HEK293 (cell line): ENCODE data around the gene GLT1D1.
"Not testable (repeated sequence)": the region's sequence is repeated elsewhere in the genome, so short reads cannot be mapped to it uniquely, and the experiment has no call there.

Experiments
- CTCF ChIA-PET: fragments of 350-600 bp; formaldehyde crosslinking; extraction: SDS; loops from one replicate; lab custom pipeline; 2021; ENCODE audit warnings: antibody characterized with exemption; lab: Yijun Ruan, JAX
- POLR2A ChIA-PET: fragments of 300-600 bp; formaldehyde crosslinking; extraction: SDS; loops from one replicate; lab custom pipeline; 2020; ENCODE audit warnings: antibody characterized with exemption, inconsistent platforms; lab: Yijun Ruan, JAX
- H3K27ac ChIP-seq: fragments of 200-500 bp; sonication (Bioruptor generic); 2 replicates; pipeline ENCODE4 v1.5.1; 2014; ENCODE audit warnings: low read depth, low read length, control low read depth, inconsistent platforms; ENCODE audit errors: extremely low read depth
- H3K36me3 ChIP-seq, 2 experiments: fragments of 200-500 bp in 1 of 2; sonication (Bioruptor generic) in 1 of 2; 1 replicate in 1 of 2; 2 replicates in 1 of 2; pipeline ENCODE4 v1.5.1; 2014 to 2017; ENCODE audit warnings: inconsistent platforms in 2 of 2, low read length in 2 of 2; ENCODE audit not compliant: control insufficient read depth in 2 of 2, insufficient read depth in 1 of 2
- H3K4me1 ChIP-seq: fragments of 200-500 bp; sonication (Bioruptor generic); 2 replicates; pipeline ENCODE4 v1.5.1; 2014; ENCODE audit warnings: mild to moderate bottlenecking, low read length, inconsistent platforms; ENCODE audit not compliant: control insufficient read depth, insufficient read depth
- H3K4me3 ChIP-seq: 2 replicates; pipeline ENCODE4 v1.5.1; 2011; ENCODE audit warnings: low read depth, mild to moderate bottlenecking, control low read depth, low read length, moderate library complexity
- H3K9me3 ChIP-seq: fragments of 200-500 bp; sonication (Bioruptor generic); 2 replicates; pipeline ENCODE4 v1.5.1; 2014; ENCODE audit warnings: low read depth, low read length, inconsistent platforms; ENCODE audit not compliant: control insufficient read depth, insufficient read depth
- HOXA7 ChIP-seq: sonication (generic); formaldehyde crosslinking; IDR thresholded peaks from 2 replicates; pipeline ENCODE4 v1.8.1; 2022; ENCODE audit warnings: missing genetic modification reagents, borderline replicate concordance
- REPIN1 ChIP-seq: fragments of 450-650 bp; formaldehyde crosslinking; IDR thresholded peaks from 2 replicates; pipeline ENCODE4 v1.5.1; 2017; ENCODE audit warnings: missing biosample characterization, missing genetic modification characterization, low read depth
- SP2 ChIP-seq: fragments of 450-650 bp; formaldehyde crosslinking; IDR thresholded peaks from 2 replicates; pipeline ENCODE4 v1.5.1; 2016; ENCODE audit warnings: missing biosample characterization, missing genetic modification characterization
- TCF7L2 ChIP-seq: IDR thresholded peaks from 2 replicates; pipeline ENCODE4 v1.6.1; 2011; ENCODE audit warnings: low read depth, mild to moderate bottlenecking, inconsistent platforms, low read length, moderate library complexity, borderline replicate concordance
- ZBTB11 ChIP-seq: fragments of 450-650 bp; formaldehyde crosslinking; conservative IDR thresholded peaks from 2 replicates; pipeline ENCODE4 v1.5.1; 2016; ENCODE audit warnings: low read depth, missing biosample characterization, missing genetic modification characterization
- ZBTB20 ChIP-seq: fragments of 450-650 bp; formaldehyde crosslinking; IDR thresholded peaks from 2 replicates; pipeline ENCODE4 v1.5.1; 2016; ENCODE audit warnings: missing biosample characterization, missing genetic modification characterization
- ZBTB21 ChIP-seq: fragments of 450-650 bp; formaldehyde crosslinking; IDR thresholded peaks from 2 replicates; pipeline ENCODE4 v1.5.1; 2017; ENCODE audit warnings: missing biosample characterization, missing genetic modification characterization
- ZEB2 ChIP-seq: fragments of 450-650 bp; formaldehyde crosslinking; IDR thresholded peaks from 2 replicates; pipeline ENCODE4 v1.5.1; 2016; ENCODE audit warnings: missing biosample characterization, missing genetic modification characterization
- ZFP3 ChIP-seq: fragments of 450-650 bp; formaldehyde crosslinking; IDR thresholded peaks from 2 replicates; pipeline ENCODE4 v1.5.1; 2016; ENCODE audit warnings: low read depth, missing biosample characterization, missing genetic modification characterization
- ZNF19 ChIP-seq: fragments of 450-650 bp; formaldehyde crosslinking; IDR thresholded peaks from 2 replicates; pipeline ENCODE4; 2016; ENCODE audit warnings: missing biosample characterization, missing genetic modification characterization, low read depth
- ZNF23 ChIP-seq: fragments of 450-650 bp; formaldehyde crosslinking; IDR thresholded peaks from 2 replicates; pipeline ENCODE4 v1.5.1; 2016; ENCODE audit warnings: missing biosample characterization, missing genetic modification characterization, borderline replicate concordance
- ZNF239 ChIP-seq: fragments of 450-650 bp; formaldehyde crosslinking; IDR thresholded peaks from 2 replicates; pipeline ENCODE4 v1.5.1; 2016; ENCODE audit warnings: missing biosample characterization, missing genetic modification characterization
- ZNF24 ChIP-seq: fragments of 450-650 bp; formaldehyde crosslinking; IDR thresholded peaks from 2 replicates; pipeline ENCODE4 v1.5.1; 2016; ENCODE audit warnings: missing biosample characterization, missing genetic modification characterization
- ZNF266 ChIP-seq: fragments of 450-650 bp; formaldehyde crosslinking; IDR thresholded peaks from 2 replicates; pipeline ENCODE4 v1.5.1; 2016; ENCODE audit warnings: missing biosample characterization, missing genetic modification characterization, low read depth
- ZNF280D ChIP-seq: fragments of 450-650 bp; formaldehyde crosslinking; IDR thresholded peaks from 2 replicates; pipeline ENCODE4 v1.5.1; 2016; ENCODE audit warnings: missing biosample characterization, missing genetic modification characterization
- ZNF350 ChIP-seq: fragments of 450-650 bp; formaldehyde crosslinking; IDR thresholded peaks from 2 replicates; pipeline ENCODE4 v1.5.0; 2017; ENCODE audit warnings: missing biosample characterization, mild to moderate bottlenecking, missing genetic modification characterization
- ZNF354C ChIP-seq: fragments of 450-650 bp; formaldehyde crosslinking; IDR thresholded peaks from 2 replicates; pipeline ENCODE4 v1.5.1; 2016; ENCODE audit warnings: missing biosample characterization, missing genetic modification characterization, low read depth, borderline replicate concordance
- ZNF391 ChIP-seq: fragments of 450-650 bp; formaldehyde crosslinking; IDR thresholded peaks from 2 replicates; pipeline ENCODE4 v1.5.1; 2016; ENCODE audit warnings: low read depth, missing biosample characterization, missing genetic modification characterization, borderline replicate concordance
- ZNF510 ChIP-seq: fragments of 450-650 bp; formaldehyde crosslinking; IDR thresholded peaks from 2 replicates; pipeline ENCODE4 v1.5.1; 2018; ENCODE audit warnings: mild to moderate bottlenecking, missing genetic modification characterization, missing biosample characterization; ENCODE audit not compliant: insufficient replicate concordance
- ZNF658 ChIP-seq: fragments of 450-650 bp; formaldehyde crosslinking; IDR thresholded peaks from 2 replicates; pipeline ENCODE4; 2016; ENCODE audit warnings: missing biosample characterization, missing genetic modification characterization
- ZNF660 ChIP-seq: fragments of 450-650 bp; IDR thresholded peaks from 2 replicates; pipeline ENCODE4 v1.5.1; 2018; ENCODE audit warnings: missing biosample characterization, mild to moderate bottlenecking, missing genetic modification characterization

Gene GLT1D1

GRCh38 chr12:128842579-128842978 lies 10.7 kb upstream of the GLT1D1 start (continued):
- TF ChIP-seq ZBTB11 (no peak), ZNF350 (no peak), ZNF354C (tag by site-specific recombination) (no peak)

- Histone ChIP-seq H3K9me3 (no peaks in the 10 kb centered on the region), H3K27ac (no peak overlapping the region), H3K36me3 (no peaks in the 10 kb centered on the region), H3K4me3 (no peak overlapping the region), H3K4me1 (no peaks in the 10 kb centered on the region)
- CTCF ChIA-PET: no interaction called here
- TF ChIP-seq SP2 (no peak), REPIN1 (no peak), HOXA7 (CRISPR knock-in tag) (no peak), ZNF391 (tag by site-specific recombination) (no peak), ZNF19 (no peak), ZNF660 (tag by site-specific recombination) (no peak), ZEB2 (tag by site-specific recombination) (no peak)
- POLR2A ChIA-PET: no interaction called here
Observed at GRCh38 chr12:128843538-128843937, 9.7 kb upstream of the GLT1D1 start.

- H3K36me3 ChIP-seq: no peaks in the 10 kb centered on the region
- TF ChIP-seq ZNF658 (tag by site-specific recombination) (no peak), ZNF266 (tag by site-specific recombination) (no peak), ZNF239 (no peak), ZNF23 (tag by site-specific recombination) (no peak), TCF7L2 (no peak), ZNF24 (tag by site-specific recombination) (no peak), ZBTB20 (no peak), ZFP3 (tag by site-specific recombination) (no peak), ZNF280D (tag by site-specific recombination) (no peak), ZNF510 (tag by site-specific recombination) (no peak), ZBTB21 (tag by site-specific recombination) (no peak)
- H3K4me1 ChIP-seq: no peaks in the 10 kb centered on the region
- no peak overlapping the region for H3K4me3 ChIP-seq
- no peak overlapping the region for H3K27ac ChIP-seq
- H3K9me3 ChIP-seq: no peaks in the 10 kb centered on the region
- ChIA-PET CTCF (no interaction called here), POLR2A (no interaction called here)
Observed at GRCh38 chr12:128844031-128844635, 9.1 kb upstream of the GLT1D1 start.

GRCh38 chr12:128846671-128847070 lies 6.6 kb upstream of the GLT1D1 start:
- H3K27ac ChIP-seq, H3K4me1 ChIP-seq, POLR2A ChIA-PET, H3K9me3 ChIP-seq, CTCF ChIA-PET, H3K36me3 ChIP-seq, H3K4me3 ChIP-seq: not testable (repeated sequence)
